GM19238 (cell line): ENCODE data around the gene KLC4.
"Not testable (repeated sequence)": the region's sequence is repeated elsewhere in the genome, so short reads cannot be mapped to it uniquely, and the experiment has no call there.

Experiments
- DNase-seq: peaks from one replicate; pipeline ENCODE4 v3.0.0; 2011; ENCODE audit warnings: low spot score; ENCODE audit not compliant: insufficient read length

Gene KLC4

GRCh38 chr6:43092635-43093034, 33.2 kb downstream of the KLC4 start:
- no peak for DNase-seq

DNA sequence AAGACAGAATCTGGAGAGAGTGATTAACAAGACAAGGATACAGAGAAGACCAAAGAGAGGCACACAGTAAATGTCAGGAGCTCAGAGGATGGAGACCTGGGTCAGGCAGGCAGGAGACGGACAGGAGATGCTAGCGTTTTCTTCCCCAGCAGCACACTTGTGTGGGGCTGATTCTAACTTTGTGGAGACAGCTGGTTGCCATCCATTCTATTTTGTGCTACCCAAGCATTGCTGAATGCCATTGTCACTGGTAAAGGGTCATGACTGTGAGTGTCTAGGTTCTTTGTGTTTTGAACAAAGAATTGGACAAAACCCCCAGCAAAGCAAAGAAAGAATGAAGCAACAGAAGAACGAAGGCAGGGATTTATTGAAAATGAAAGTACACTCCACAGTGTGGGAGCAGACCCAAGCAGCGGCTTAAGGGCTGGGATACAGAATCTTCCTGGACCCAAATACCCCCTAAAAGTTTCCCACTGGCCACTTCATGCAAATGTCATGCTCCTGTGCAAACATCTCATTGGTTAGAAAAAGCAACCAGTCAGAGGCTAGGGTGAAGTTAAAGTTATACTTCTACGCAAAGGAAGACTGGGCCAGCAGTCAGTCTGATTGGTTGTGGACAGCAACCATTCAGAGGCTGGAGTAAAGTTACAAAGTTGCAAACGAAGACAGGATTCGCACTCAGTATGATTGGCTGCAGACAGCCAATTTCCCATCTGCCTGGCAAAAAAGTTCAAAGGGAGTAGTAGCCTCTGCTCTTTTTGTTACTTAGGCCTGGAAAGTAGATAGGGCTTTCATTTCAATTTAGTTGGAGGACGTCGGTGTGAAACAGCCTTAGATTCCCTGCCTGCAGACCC, 34.2 kb downstream of the KLC4 start:
- DNase-seq = no peak

- no peak for DNase-seq
These were observed 36.5 kb downstream of the KLC4 start for GRCh38 chr6:43095939-43096338.

GRCh38 chr6:43096451-43097097, 37.1 kb downstream of the KLC4 start:
- DNase-seq = no peak

GRCh38 chr6:43097098-43097489, 37.7 kb downstream of the KLC4 start:
- no peak for DNase-seq

- no peak for DNase-seq
These were observed 38.1 kb downstream of the KLC4 start for GRCh38 chr6:43097502-43097901.

- DNase-seq = no peak
These were observed 42.1 kb downstream of the KLC4 start for GRCh38 chr6:43101497-43101896.

- DNase-seq = no peak
These were observed 43.9 kb downstream of the KLC4 start for GRCh38 chr6:43103253-43103876.

DNA sequence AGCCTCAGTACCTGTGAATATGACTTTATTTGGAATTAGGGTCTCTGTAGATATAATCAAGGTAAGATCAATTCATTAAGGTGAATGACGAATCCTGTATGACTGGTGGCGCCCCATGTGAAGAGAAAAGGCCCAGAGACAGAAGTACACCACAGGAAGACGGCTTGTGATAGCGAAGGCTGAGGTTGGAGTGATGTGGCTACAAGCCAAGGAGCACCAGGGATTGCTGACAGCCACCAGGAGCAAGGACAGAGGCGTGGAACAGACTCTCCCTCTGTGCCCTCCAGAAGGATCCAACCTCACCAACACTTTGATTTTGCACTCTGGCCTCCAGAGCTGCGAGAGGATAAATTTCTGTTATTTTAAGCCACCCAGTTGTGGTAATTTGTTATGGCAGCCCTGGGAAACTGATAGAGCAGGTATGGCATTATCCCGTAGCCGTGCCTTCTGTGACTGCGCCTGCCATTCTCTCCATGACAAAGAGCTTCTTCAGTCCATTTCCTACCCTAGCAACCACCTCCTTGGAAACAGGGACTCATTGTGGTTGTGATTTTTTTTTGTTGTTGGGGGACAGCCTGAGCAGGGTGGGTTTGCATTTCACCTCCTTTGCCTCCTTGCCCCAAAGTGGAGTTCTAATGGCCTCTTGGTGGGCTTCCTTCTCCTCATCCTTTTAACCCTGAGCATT, 46.2 kb downstream of the KLC4 start:
- no peak for DNase-seq

GRCh38 chr6:43107344-43108062, 48.1 kb downstream of the KLC4 start:
- DNase-seq = no peak

DNA sequence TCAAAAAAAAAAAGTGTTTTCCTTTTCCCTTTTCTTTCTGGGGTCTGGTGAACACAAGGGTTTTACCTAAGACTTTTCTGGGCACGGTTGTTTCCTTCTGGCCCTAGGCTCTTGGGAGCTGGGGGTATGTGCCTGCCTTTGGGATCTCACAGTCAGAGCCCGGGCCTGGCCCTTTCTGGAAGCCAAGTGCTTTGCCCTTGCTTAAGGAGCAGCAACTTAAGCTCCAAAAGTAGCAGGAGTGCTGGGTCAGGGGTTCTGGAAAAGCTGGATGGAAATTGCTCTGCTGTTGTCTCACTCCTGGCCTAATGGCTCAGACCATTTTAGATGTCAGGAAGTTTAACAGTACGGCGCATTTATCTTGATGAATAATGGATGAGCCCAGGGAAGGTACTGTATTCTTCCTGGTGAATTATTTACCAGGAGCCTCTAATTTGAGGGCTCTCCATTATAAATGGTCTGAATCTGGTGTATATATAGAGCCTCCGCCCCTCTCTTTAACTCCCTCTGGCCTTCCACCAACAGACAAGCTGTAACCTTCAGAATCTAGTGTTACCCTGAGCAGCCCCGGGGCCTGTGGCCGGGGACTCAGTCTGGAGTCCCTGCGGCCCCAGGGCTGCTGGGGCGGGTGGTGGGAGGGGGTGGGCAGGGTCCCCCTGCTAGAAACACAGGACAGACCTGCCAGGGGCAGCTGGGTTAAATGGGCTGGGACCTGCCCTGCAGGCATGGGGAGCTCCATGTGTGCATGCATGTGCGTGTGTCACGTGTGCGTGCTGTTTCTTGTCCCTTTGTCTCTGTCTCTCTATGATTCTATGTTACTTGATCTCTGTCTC, 54.2 kb downstream of the KLC4 start:
- DNase-seq = no peak

- DNase-seq = no peak
These were observed 55.9 kb downstream of the KLC4 start for GRCh38 chr6:43115365-43115764.

- not testable (repeated sequence) for DNase-seq
These were observed 58.0 kb downstream of the KLC4 start for GRCh38 chr6:43117466-43117865.

DNA sequence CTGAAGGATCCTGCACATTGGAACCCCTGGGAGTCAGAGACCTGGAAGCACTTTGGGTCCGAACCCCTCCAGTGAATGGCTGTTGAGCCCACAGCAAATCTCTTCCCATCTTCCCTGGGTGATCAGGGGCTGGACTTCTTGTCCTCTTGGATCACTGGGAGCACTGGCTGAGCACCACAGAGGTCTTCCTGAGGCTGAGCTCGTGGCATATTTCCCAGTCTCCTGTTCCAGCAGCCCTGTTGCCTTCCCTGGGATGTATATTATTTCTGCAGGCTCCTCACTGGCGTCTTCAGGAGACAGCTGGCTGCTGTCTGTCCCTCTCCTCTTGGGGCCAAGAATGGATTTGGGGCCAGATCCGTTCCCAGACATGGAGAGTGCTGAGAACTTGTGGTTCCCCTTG, 60.1 kb downstream of the KLC4 start:
- DNase-seq = no peak

GRCh38 chr6:43120101-43120763, 60.8 kb downstream of the KLC4 start:
- DNase-seq = no peak

DNA sequence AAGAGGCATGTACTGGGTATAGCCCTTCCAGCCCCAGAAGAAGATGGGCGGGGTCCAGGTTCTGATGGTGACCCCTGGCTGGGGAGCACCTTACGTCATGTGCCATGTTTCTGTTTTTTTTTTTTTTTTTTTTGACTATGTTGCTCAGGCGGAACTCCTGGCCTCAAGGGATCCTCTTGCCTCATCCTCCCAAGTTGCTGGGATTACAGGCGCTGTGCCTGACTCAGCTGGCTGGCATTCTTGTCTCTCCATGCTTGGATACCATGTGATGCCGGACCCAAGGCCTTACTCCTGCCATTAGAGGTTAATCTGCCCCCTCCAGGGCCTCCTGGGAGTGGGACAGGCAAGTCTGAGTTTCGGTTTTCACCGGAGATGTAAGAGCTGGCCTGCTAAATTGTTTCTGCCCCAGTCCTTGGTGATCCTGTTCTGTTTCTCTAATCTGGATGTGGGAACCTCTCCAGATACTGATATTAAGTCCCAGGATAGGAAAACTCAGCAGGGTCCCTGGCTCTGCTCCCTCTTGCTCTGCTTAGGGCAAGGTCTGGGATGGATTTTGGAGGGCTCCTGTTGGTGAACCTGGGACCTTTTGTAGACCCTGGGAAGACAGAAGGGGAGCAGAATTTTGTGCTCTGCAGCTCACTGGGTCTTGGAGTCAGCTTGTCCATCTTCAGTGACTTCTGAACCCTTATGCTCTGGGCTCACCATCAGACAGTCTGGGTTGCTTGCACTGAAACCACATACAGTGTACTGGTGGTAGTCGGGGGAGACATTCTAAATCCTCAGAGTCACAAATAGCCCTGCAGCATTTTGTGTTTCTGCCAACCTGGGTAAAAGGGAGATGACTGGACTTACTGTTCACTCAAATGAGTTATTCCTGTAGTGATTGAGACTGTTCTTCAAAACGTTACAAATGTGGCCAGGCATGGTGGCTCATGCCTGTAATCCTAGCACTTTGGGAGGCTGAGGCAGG, 61.8 kb downstream of the KLC4 start:
- DNase-seq = no peak

DNA sequence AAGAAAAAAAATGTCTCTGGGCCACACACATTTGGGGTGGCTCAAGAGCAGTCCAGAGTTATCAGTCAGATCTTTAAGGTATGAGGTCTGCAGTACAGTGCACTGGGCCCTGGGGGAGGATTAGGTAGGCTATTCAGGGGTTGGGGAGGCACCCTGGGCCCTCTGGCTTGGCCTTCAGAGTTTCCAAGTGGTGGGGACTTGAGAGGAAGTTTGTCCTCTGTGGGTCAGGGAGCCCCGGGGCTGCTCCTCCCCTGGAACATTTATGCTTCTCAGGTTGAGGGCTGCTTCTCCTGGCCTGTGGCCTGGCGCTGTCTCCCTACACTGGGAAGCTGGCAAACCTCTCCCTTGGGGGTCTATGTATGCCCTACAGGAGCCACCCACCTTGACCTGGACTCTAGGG, 62.7 kb downstream of the KLC4 start:
- DNase-seq = no peak

DNA sequence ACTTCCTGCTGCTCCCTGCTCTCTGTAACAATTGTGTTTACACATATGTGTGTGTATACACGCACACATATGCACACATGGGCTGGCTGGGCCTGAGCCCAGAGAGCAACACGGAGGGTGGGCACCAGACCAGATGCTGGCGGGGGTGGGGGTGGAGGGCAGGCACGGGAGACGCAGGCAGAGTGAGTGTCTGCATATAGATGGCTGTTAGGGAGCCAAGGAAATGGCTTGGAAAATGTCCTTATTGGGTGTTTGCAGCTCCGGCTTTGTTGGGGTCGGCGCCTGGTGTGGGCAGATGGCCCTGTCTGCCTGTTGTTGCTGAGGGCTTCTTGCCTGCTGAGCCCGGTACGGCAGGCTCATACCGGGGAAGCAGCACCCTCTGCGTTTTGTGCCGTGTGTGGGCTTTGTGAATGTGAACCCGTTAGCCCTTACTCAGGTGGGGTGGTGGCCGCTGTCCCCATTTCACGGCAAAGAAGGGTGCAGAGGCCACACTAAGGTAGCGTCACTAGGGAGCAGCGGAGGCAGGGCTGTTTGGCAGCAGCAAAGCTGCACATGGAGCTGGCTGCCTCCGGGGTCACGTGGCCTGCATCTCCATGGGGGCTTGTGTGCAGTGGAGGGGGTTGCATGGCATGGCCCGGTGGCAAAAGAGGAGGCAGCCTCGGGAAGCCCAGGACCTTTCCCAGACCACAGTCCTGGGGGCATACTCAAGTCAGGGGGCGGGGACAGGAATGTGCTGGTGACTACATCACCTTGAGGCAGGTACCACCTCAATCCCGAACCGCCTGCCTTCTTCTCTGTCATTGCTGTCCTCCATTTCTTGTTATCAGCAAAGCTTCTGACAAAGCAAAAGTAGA, 64.3 kb downstream of the KLC4 start:
- DNase-seq = no peak
